ENCODE results near the gene RPS21. TPM values are rescaled to one million over a fixed set of nuclear protein-coding genes. Genes with fewer than 3 reads are reported as not detected.

The RPS21 gene
- total and polyA plus RNA-seq, 2 of the 4 experiments (the other 2 are of a cell fraction), result 2,710 to 4,298 TPM

- DNase-seq (peak; percentile 66), ATAC-seq (ENCODE audit: low read depth) (peak; percentile 65)
- Histone ChIP-seq H3K18ac (ENCODE audit: low read depth, low read length) (no peak overlapping the region), H4K20me1 (ENCODE audit: insufficient read depth, low read length) (no peaks in the 10 kb centered on the region; the same call in 1 of the 2 replicates), H4K5ac (ENCODE audit: low read depth, low read length) (no peak overlapping the region), H3K14ac (replicated peaks; ENCODE audit: low read depth, low read length) (no peak overlapping the region), H2AFZ (replicated peaks; ENCODE audit: low read length, poor library complexity) (peak overlapping the region; percentile 19), H3K9ac (ENCODE audit: low read depth, low read length) (no peak overlapping the region), H3K4me2 (ENCODE audit: low read depth, low read length) (peak overlapping the region; percentile 42; the same call in 1 of the 2 replicates), H2BK120ac (ENCODE audit: low read depth, low read length) (no peak overlapping the region), H3K4me3 (ENCODE audit: insufficient read depth, low read depth, low read length) (no peak overlapping the region), H3K79me1 (ENCODE audit: low read depth in 1 of 2, low read length in 2 of 2) (no peaks in the 10 kb centered on the region), H3K56ac (ENCODE audit: extremely low read depth, insufficient read depth, low read length) (no peak overlapping the region), H3K9me3 (ENCODE audit: control insufficient read depth, insufficient read depth, low read length) (no peaks in the 10 kb centered on the region), H3K4me1 (ENCODE audit: control insufficient read depth, insufficient read depth, low read length) (peaks cover 28% of the 10 kb centered on the region), H2BK15ac (ENCODE audit: low read depth, low read length) (no peak overlapping the region), H4K91ac (ENCODE audit: insufficient read depth, low read depth, low read length) (no peak overlapping the region), H2AK5ac (ENCODE audit: low read depth, low read length) (peak overlapping the region; percentile 83), H4K8ac (ENCODE audit: low read depth in 2 of 2, low read length in 2 of 2) (no peak overlapping the region; a peak in 1 of 4 replicates), H3K36me3 (ENCODE audit: control insufficient read depth, insufficient read depth, low read length) (peaks cover 3% of the 10 kb centered on the region; the same call in 1 of the 2 replicates), H2AK9ac (replicated peaks; ENCODE audit: low read depth, low read length, poor library complexity) (peak overlapping the region; percentile 62), H3K27ac (ENCODE audit: insufficient read depth, low read length) (no peak overlapping the region), H3K27me3 (ENCODE audit: control insufficient read depth, insufficient read depth, low read length) (no peaks in the 10 kb centered on the region), H3K23ac (ENCODE audit: low read depth, low read length) (no peak overlapping the region), H2BK20ac (ENCODE audit: low read depth, low read length) (peak overlapping the region; percentile 39; the same call in 1 of the 2 replicates), H3K9me1 (ENCODE audit: insufficient read depth, low read length) (no peaks in the 10 kb centered on the region), H3K4ac (ENCODE audit: low read depth, low read length) (no peak overlapping the region), H2BK5ac (ENCODE audit: low read depth, low read length, poor library complexity, severe bottlenecking) (no peak overlapping the region)
- dilution Hi-C loops (cut with HindIII; ENCODE audit: low sequenced_read_pairs, unreplicated experiment) (no loop called here), intact Hi-C loops (cut with micrococcal nuclease) (no loop called here), in situ Hi-C loops (cut with MboI; ENCODE audit: low sequenced_read_pairs) (no loop called here)
- POLR2A ChIA-PET (ENCODE audit: unreplicated experiment), result no interaction called here
- CTCF ChIA-PET, result interaction anchor here (1.0 to 1.3 kb wide), 2 partner anchors 11 to 12 kb away, joined by 3 to 4 read pairs; no protein-coding TSS in a partner anchor
- TF ChIP-seq MAZ (IDR thresholded peaks at IDR 0.05; ENCODE audit: borderline replicate concordance, low read depth, low read length) (peak; percentile 75), CTCF (conservative IDR thresholded peaks at IDR 0.05; ENCODE audit: low read depth, low read length) (no peak), ELK1 (IDR thresholded peaks at IDR 0.05; ENCODE audit: borderline replicate concordance, low read depth, low read length) (no peak), USF2 (IDR thresholded peaks at IDR 0.05; ENCODE audit: low read depth, low read length) (no peak), NFE2L2 (IDR thresholded peaks at IDR 0.05; ENCODE audit: low read depth, low read length) (no peak), RFX5 (IDR thresholded peaks at IDR 0.05; ENCODE audit: low read depth, low read length) (no peak), MAFK (IDR thresholded peaks at IDR 0.05; ENCODE audit: low read depth, low read length) (no peak), BHLHE40 (IDR thresholded peaks at IDR 0.05; ENCODE audit: low read depth, low read length) (no peak)
- BruUV-seq (replicated peaks), result no TSS peak
- 11% methylated on average over 5 of the region's 25 CpGs; no CpG with 5 or more reads in 1 of the 2 experiments for WGBS, 2 experiments (ENCODE audit: extremely low coverage in 2 of 2, insufficient read length in 1 of 2)
Measured at GRCh38 chr20:62357187-62357667, 29.7 kb upstream of the RPS21 start.

Data from IMR-90 (cell line).